Activated naive CD8-positive, alpha-beta T cell treated with anti-CD3 and anti-CD28 coated beads, Interleukin-2, amount 50 U/mL, for 24 hours (primary cell): Measurements from ENCODE around the gene RBM28.
"Not testable (repeated sequence)": the region's sequence is repeated elsewhere in the genome, so short reads cannot be mapped to it uniquely, and the experiment has no call there.

Experiments
- ATAC-seq: fragments of 150-1000 bp; cut with Tn5 transposase; one replicate; pipeline ENCODE4 v1.10.0; 2021
- DNase-seq: peaks from one replicate; pipeline ENCODE4 v3.0.0; 2021
- H3K27ac Mint-ChIP-seq: one replicate; pipeline ENCODE4 v1.8.0; 2021; ENCODE audit warnings: mild to moderate bottlenecking, mixed read lengths
- H3K27me3 Mint-ChIP-seq: one replicate; pipeline ENCODE4 v1.8.0; 2021; ENCODE audit warnings: mixed read lengths
- H3K36me3 Mint-ChIP-seq: one replicate; pipeline ENCODE4 v1.8.0; 2021; ENCODE audit warnings: low read depth, mixed read lengths
- H3K4me1 Mint-ChIP-seq: one replicate; pipeline ENCODE4 v1.8.0; 2021; ENCODE audit warnings: mixed read lengths
- H3K4me3 Mint-ChIP-seq: one replicate; pipeline ENCODE4 v1.8.0; 2021; ENCODE audit warnings: mild to moderate bottlenecking, moderate library complexity, mixed read lengths
- H3K9me3 Mint-ChIP-seq: one replicate; pipeline ENCODE4 v1.8.0; 2021; ENCODE audit warnings: mixed read lengths

The RBM28 gene

GRCh38 chr7:128304212-128304611, 39.5 kb downstream of the RBM28 start:
- Mint-ChIP-seq H3K27me3 (no peaks in the 10 kb centered on the region), H3K9me3 (no peaks in the 10 kb centered on the region), H3K4me3 (no peak overlapping the region), H3K36me3 (peaks cover 29% of the 10 kb centered on the region), H3K4me1 (no peaks in the 10 kb centered on the region), H3K27ac (no peak overlapping the region)
- ATAC-seq (no peak), DNase-seq (no peak)

GRCh38 chr7:128303643-128304042, 40.1 kb downstream of the RBM28 start:
- no peaks in the 10 kb centered on the region for H3K27me3 Mint-ChIP-seq
- H3K4me1 Mint-ChIP-seq: no peaks in the 10 kb centered on the region
- no peak overlapping the region for H3K4me3 Mint-ChIP-seq
- H3K36me3 Mint-ChIP-seq: peaks cover 25% of the 10 kb centered on the region
- H3K9me3 Mint-ChIP-seq: no peaks in the 10 kb centered on the region
- ATAC-seq (no peak), DNase-seq (no peak)
- H3K27ac Mint-ChIP-seq: no peak overlapping the region

GRCh38 chr7:128303133-128303532, 40.6 kb downstream of the RBM28 start:
- Mint-ChIP-seq H3K9me3 (no peaks in the 10 kb centered on the region), H3K36me3 (peaks cover 21% of the 10 kb centered on the region), H3K4me1 (no peaks in the 10 kb centered on the region), H3K4me3 (no peak overlapping the region), H3K27me3 (no peaks in the 10 kb centered on the region), H3K27ac (no peak overlapping the region)
- ATAC-seq (no peak), DNase-seq (no peak)

DNA sequence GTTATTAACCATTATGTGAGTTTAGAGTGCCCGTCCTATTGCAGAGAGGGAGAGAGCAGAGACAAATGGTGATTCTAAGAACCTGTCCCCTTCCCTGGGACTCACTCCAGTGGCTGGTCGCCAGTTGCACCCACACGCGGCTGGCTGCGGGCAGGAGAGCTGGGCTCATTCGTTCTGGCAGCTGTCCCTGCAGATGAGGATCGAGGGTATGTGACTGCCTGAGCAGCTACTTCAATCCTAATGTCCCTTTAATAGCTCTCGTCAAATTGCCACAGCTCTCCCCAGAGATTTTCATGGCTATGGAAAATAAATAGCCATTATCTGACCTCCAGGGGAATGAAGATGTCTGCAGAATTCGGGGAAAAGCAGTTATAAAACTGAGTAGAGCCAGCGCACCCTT, 41.6 kb downstream of the RBM28 start:
- Mint-ChIP-seq H3K27me3 (no peaks in the 10 kb centered on the region), H3K27ac (no peak overlapping the region), H3K4me1 (no peaks in the 10 kb centered on the region), H3K36me3 (peaks cover 16% of the 10 kb centered on the region), H3K9me3 (no peaks in the 10 kb centered on the region), H3K4me3 (no peak overlapping the region)
- ATAC-seq (no peak), DNase-seq (no peak)

DNA sequence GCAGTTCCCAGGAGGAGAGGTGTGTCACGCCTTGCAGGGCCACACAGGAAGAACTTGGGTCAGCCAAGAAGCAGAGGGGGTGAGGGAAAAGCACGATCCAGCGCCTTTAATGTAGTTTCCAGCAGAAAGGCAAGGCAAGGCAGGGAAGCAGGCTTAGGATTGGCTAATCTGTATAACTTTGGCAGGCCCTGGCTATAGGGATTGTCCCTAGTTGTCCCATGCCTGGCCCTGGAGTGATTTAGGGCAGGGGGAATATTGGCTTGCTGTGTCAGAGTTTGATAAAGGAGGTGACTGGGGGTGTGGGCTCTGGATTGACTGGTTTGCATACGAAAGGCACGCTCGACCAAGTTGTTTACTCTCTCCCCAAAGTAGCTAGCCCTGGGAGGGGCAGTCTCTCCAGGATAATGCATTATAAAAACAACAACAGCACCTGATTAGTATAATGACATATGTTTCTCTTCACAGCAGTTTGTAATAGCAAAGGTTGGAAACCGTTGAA, 44.5 kb downstream of the RBM28 start:
- Mint-ChIP-seq H3K4me1 (no peaks in the 10 kb centered on the region), H3K27me3 (no peaks in the 10 kb centered on the region), H3K9me3 (no peaks in the 10 kb centered on the region), H3K4me3 (no peak overlapping the region), H3K36me3 (no peaks in the 10 kb centered on the region), H3K27ac (no peak overlapping the region)
- no peak for ATAC-seq
- no peak for DNase-seq

DNA sequence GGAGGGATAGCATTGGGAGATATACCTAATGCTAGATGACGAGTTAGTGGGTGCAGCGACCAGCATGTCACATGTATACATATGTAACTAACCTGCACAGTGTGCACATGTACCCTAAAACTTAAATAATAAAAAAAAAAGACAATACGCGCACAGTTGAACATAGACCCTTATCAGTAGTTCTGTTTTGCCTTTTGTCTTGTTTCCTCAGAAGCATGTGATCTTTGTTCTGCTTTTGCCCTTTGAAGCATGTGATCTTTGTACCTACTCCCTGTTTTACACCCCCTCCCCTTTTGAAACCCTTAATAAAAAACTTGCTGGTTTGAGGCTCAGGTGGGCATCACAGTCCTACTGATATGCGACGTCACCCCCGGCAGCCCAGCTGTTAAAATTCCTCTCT, 45.7 kb downstream of the RBM28 start:
- not testable (repeated sequence) for H3K4me3 Mint-ChIP-seq, H3K27ac Mint-ChIP-seq, H3K4me1 Mint-ChIP-seq, DNase-seq, ATAC-seq, H3K36me3 Mint-ChIP-seq, H3K9me3 Mint-ChIP-seq, H3K27me3 Mint-ChIP-seq

GRCh38 chr7:128287556-128287955, 56.2 kb downstream of the RBM28 start:
- H3K4me1 Mint-ChIP-seq: no peaks in the 10 kb centered on the region
- H3K4me3 Mint-ChIP-seq: no peak overlapping the region
- H3K27me3 Mint-ChIP-seq: no peaks in the 10 kb centered on the region
- DNase-seq: no peak
- no peak overlapping the region for H3K27ac Mint-ChIP-seq
- H3K36me3 Mint-ChIP-seq: peaks cover 13% of the 10 kb centered on the region
- ATAC-seq: no peak
- H3K9me3 Mint-ChIP-seq: peaks cover 3% of the 10 kb centered on the region

- ATAC-seq: no peak
- Mint-ChIP-seq H3K4me1 (no peaks in the 10 kb centered on the region), H3K9me3 (peaks cover 17% of the 10 kb centered on the region), H3K36me3 (peaks cover 18% of the 10 kb centered on the region), H3K27ac (no peak overlapping the region), H3K27me3 (no peaks in the 10 kb centered on the region), H3K4me3 (no peak overlapping the region)
- DNase-seq: no peak
Observed at GRCh38 chr7:128284102-128284501, 59.6 kb downstream of the RBM28 start.

- no peaks in the 10 kb centered on the region for H3K27me3 Mint-ChIP-seq
- H3K4me3 Mint-ChIP-seq: no peak overlapping the region
- peaks cover 14% of the 10 kb centered on the region for H3K36me3 Mint-ChIP-seq
- H3K9me3 Mint-ChIP-seq: peaks cover 17% of the 10 kb centered on the region
- ATAC-seq (no peak), DNase-seq (no peak)
- H3K4me1 Mint-ChIP-seq: no peaks in the 10 kb centered on the region
- no peak overlapping the region for H3K27ac Mint-ChIP-seq
Observed at GRCh38 chr7:128281605-128282380, 61.9 kb downstream of the RBM28 start.

- peaks cover 14% of the 10 kb centered on the region for H3K36me3 Mint-ChIP-seq
- not testable (repeated sequence) for H3K27me3 Mint-ChIP-seq, DNase-seq, H3K4me3 Mint-ChIP-seq, ATAC-seq, H3K4me1 Mint-ChIP-seq, H3K27ac Mint-ChIP-seq
- H3K9me3 Mint-ChIP-seq: peaks cover 17% of the 10 kb centered on the region
Observed at GRCh38 chr7:128280451-128280850, 63.3 kb downstream of the RBM28 start.

DNA sequence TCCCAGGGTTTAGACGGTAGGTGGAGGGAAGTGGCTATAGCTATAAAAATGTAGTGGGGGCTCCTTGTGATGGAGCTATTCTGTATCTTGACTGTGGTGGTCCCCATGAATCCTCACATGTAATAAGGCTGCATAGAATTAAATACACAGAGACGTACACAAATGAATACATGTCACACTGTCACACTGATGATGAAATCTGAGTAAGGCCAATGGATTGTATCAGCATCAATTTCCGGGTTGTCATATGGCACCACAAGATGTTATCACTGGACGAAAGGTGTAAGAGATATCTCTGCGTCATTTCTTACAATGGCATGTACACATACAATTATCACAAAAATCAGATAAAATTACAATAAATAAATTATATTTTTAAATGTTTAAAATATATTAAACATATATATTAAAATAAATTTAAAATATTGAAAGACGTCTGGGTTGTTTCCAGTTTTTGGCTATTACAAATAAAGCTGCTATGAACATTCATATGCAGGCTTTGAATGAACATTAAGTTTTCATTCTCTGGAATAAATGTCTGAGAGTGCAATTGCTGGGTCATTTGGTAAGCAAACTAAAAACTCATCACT, 64.5 kb downstream of the RBM28 start:
- peaks cover 14% of the 10 kb centered on the region for H3K36me3 Mint-ChIP-seq
- H3K4me1 Mint-ChIP-seq: no peaks in the 10 kb centered on the region
- no peak overlapping the region for H3K27ac Mint-ChIP-seq
- ATAC-seq (no peak), DNase-seq (no peak)
- no peak overlapping the region for H3K4me3 Mint-ChIP-seq
- H3K27me3 Mint-ChIP-seq: no peaks in the 10 kb centered on the region
- peaks cover 17% of the 10 kb centered on the region for H3K9me3 Mint-ChIP-seq

DNA sequence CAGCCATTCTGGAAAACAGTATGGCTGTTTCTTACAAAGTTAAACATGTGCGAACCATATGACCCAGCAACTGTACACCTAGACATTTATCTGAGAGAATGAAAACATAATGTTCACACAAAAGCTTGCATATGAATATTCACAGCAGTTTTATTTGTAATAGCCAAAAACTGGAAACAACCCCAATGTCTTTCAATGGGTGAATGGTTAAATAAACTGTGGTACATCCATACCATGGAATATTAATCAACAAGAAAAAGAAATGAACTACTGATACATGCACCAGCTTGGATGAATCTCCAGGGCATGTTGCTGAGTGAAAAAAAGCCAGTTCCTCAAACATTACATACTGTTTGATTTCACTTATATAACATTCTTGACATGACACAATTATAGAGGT, 65.3 kb downstream of the RBM28 start:
- peaks cover 14% of the 10 kb centered on the region for H3K36me3 Mint-ChIP-seq
- no peaks in the 10 kb centered on the region for H3K4me1 Mint-ChIP-seq
- no peak overlapping the region for H3K4me3 Mint-ChIP-seq
- no peak overlapping the region for H3K27ac Mint-ChIP-seq
- no peaks in the 10 kb centered on the region for H3K27me3 Mint-ChIP-seq
- no peak for DNase-seq
- peaks cover 17% of the 10 kb centered on the region for H3K9me3 Mint-ChIP-seq
- no peak for ATAC-seq

GRCh38 chr7:128275681-128276080, 68.0 kb downstream of the RBM28 start:
- Mint-ChIP-seq H3K27me3 (peaks cover 10% of the 10 kb centered on the region), H3K9me3 (peaks cover 9% of the 10 kb centered on the region), H3K4me1 (peaks cover 2% of the 10 kb centered on the region), H3K36me3 (peaks cover 8% of the 10 kb centered on the region), H3K4me3 (no peak overlapping the region), H3K27ac (no peak overlapping the region)
- ATAC-seq (no peak), DNase-seq (no peak)

DNA sequence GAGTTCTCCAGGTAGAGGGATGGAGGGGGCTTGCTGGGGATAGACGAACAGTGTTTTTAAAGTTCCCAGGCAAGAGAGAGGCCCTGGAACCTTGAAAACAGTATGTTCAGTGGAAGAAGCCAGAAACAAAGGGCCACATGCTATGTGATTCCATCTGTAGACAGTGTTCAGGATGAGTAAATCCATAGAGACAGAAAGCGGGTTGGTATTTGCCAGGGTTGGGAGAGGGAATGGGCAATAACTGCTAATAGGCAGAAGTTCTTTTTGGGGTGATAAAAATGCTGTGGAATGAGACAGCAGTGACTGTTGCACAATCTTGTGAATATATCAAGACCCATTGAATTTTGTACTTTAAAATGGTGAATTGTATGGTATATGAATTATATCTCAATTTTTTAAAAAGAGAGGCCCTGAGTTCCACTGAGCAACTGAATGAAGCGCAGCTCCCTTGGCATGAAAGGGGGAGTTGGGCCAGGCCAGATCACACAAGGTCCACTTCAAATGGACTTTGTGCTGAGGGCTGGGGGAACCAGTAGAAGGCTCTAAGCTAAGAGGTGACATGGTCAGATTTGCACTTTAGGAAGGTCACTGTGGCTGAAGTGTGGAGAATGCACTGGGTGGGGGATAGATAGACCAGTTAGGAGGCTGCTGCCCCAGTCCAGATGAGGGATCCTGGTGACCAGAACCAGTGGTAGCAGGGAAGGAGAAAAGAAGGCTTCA, 68.7 kb downstream of the RBM28 start:
- Mint-ChIP-seq H3K4me3 (no peak overlapping the region), H3K27ac (no peak overlapping the region), H3K27me3 (peaks cover 12% of the 10 kb centered on the region), H3K36me3 (peaks cover 6% of the 10 kb centered on the region), H3K9me3 (peaks cover 6% of the 10 kb centered on the region), H3K4me1 (peaks cover 2% of the 10 kb centered on the region)
- no peak for ATAC-seq
- no peak for DNase-seq
